Heart right ventricle (tissue), 16 donors: ENCODE data around the gene NOM1. TPM values are rescaled to one million over a fixed set of nuclear protein-coding genes. Genes with fewer than 3 reads are reported as not detected.

Experiments used
- ATAC-seq, 8 donors: fragments of 200-7000 bp; cut with Tn5 transposase; one replicate each; pipeline ENCODE4 v1.9.1; 2020; ENCODE audit warnings: mild to moderate bottlenecking in 8 of 8, moderate library complexity in 8 of 8, moderate number of reproducible peaks in 1 of 8
- DNase-seq, 2 donors: peaks; one replicate each; pipeline ENCODE4 v3.0.0-alpha.2; 2020
- H3K27ac ChIP-seq, 10 donors: fragments of 200-600 bp; sonication (generic) in 2 of 10; one replicate each; pipeline versions ENCODE4 v1.5.0 to v1.8.0; 2020 to 2022; ENCODE audit warnings: mild to moderate bottlenecking in 3 of 10
- H3K27me3 ChIP-seq, 7 donors: fragments of 200-600 bp; one replicate each; pipeline ENCODE4 v1.8.0; 2021 to 2022; ENCODE audit warnings: mild to moderate bottlenecking in 2 of 7
- H3K36me3 ChIP-seq, 9 donors: fragments of 200-600 bp; sonication (generic) in 1 of 9; one replicate each; pipeline versions ENCODE4 v1.5.0 to v1.8.0; 2020 to 2022; ENCODE audit warnings: mild to moderate bottlenecking in 2 of 9
- H3K4me1 ChIP-seq, 9 donors: fragments of 200-600 bp; sonication (generic) in 1 of 9; one replicate each; pipeline versions ENCODE4 v1.5.0 to v1.8.0; 2020 to 2022; ENCODE audit warnings: mild to moderate bottlenecking in 4 of 9
- H3K4me3 ChIP-seq, 10 donors: fragments of 200-600 bp; sonication (generic) in 2 of 10; one replicate each; pipeline versions ENCODE4 v1.5.0 to v1.8.0; 2020 to 2022; ENCODE audit warnings: mild to moderate bottlenecking in 7 of 10, moderate library complexity in 2 of 10
- H3K9me3 ChIP-seq, 11 donors: fragments of 200-600 bp in 10 of 11; sonication (generic) in 2 of 11; one replicate each; pipeline versions ENCODE4 v1.5.0 to v1.8.0; 2013 to 2022; ENCODE audit warnings: mild to moderate bottlenecking in 2 of 11, control low read depth in 1 of 11, moderate library complexity in 1 of 11
- WGBS, 2 donors: extraction: QIAGEN DNeasy Blood & Tissue Kit; methylation state at CpG; one replicate each; pipeline ENCODE4 v1.1.7; 2013; ENCODE audit warnings: inconsistent platforms in 1 of 2; 5-methylcytosine and 5-hydroxymethylcytosine counted together
- intact Hi-C, 10 donors: fragments of 100-400 bp; cut with DNase I; formaldehyde crosslinking; loops; one replicate each; pipeline versions ENCODE4 v1.11.1 to v1.14.2; 2022
- polyA plus RNA-seq, 2 donors: library from polyadenylated mRNA; stranded (reverse); fragments of 200-250 nt; gene quantifications; one replicate each; pipeline ENCODE4 v1.2.3, GENCODE V29; 2013
- total RNA-seq, 10 donors: library from RNA; stranded (reverse); fragmentation: NEBNext Ultra II Directional in 3 of 10; extraction: Animal tissue kit (Norgen Biotek cat#: 25700) in 3 of 10; gene quantifications; one replicate each; pipeline versions ENCODE4 v1.2.1 to v1.2.4, GENCODE V29; 2021 to 2023
- TF ChIP-seq, protein P1 (sequence below), 9 donors: fragments of 200-600 bp; sonication (generic) in 2 of 9; IDR thresholded peaks; one replicate each; pipeline versions ENCODE4 v1.5.0 to v1.8.0; 2021 to 2022; ENCODE audit warnings: antibody characterized with exemption in 9 of 9, mild to moderate bottlenecking in 5 of 9, moderate library complexity in 1 of 9
- donor health status: Arrhythmogenic right ventricular cardiomyopathy.
- donor health status: ischemic (EF 13 %, LVEDD 7.1; RV severe dilation, severe dysfunction).
- donor health status: healthy with polysubstance abuse.
- donor health status: DM: no; HTN: yes; CAD: no.
- donor health status: DM: no; HTN: no; CAD: no.
- donor health status: ischemic (EF 25% LVEDD 6.9; RV normal size, moderate dysfunction).
- donor health status: ischemic (EF 25% LVEDD 5.7; RV mildly dilated, moderate dysfunction).
- donor health status: healthy.
- donor health status: DM: yes; HTN: yes; CAD: no.
- donor health status: Ischemic cardiomyopathy.
- donor health status: ischemic (EF 35%, LVEDD 5.7; RV mildly dilated, moderate dysfunction).
- donor health status: nonischemic (EF 11% LVEDD 7.7; RV severe dilation, severe dysfunction).
- donor health status: DM: yes; HTN: yes; CAD: no.
- donor health status: PGD.
- donor health status: ischemic (EF 29% LVEDD 5.4; RV normal size, mild dysfunction).
- donor health status: nonischemic (EF 23%, LVEDD 6.1; RV moderate dilation, normal function).

The NOM1 gene
- total and polyA plus RNA-seq, 12 donors: 4.2 to 13.6 (median 8.3) TPM

DNA sequence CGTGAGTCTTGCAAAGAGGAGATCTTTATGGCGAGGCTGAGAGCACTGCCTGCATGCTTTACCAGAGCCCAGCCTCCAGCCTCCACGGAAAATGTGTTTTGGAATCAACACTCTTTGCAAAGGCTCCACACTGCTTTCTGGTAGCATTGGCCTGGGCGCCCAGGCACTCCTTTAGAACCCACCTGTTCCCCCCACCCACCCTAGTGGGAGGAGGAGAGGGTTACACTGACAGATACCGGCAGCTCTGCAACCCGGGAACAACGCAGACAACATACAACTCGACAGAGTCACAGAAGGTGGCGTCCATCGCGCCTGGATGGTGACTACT, 66.5 kb downstream of the NOM1 start:
- TF ChIP-seq, protein P1, sequence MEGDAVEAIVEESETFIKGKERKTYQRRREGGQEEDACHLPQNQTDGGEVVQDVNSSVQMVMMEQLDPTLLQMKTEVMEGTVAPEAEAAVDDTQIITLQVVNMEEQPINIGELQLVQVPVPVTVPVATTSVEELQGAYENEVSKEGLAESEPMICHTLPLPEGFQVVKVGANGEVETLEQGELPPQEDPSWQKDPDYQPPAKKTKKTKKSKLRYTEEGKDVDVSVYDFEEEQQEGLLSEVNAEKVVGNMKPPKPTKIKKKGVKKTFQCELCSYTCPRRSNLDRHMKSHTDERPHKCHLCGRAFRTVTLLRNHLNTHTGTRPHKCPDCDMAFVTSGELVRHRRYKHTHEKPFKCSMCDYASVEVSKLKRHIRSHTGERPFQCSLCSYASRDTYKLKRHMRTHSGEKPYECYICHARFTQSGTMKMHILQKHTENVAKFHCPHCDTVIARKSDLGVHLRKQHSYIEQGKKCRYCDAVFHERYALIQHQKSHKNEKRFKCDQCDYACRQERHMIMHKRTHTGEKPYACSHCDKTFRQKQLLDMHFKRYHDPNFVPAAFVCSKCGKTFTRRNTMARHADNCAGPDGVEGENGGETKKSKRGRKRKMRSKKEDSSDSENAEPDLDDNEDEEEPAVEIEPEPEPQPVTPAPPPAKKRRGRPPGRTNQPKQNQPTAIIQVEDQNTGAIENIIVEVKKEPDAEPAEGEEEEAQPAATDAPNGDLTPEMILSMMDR (IDR thresholded peaks at IDR 0.05): no peak
- Histone ChIP-seq H3K27ac (no peak overlapping the region), H3K4me3 (no peak overlapping the region), H3K36me3 (no peaks in the 10 kb centered on the region), H3K4me1 (peaks cover under 1 to 32% (median 14%) of the 10 kb centered on the region in 9 donors), H3K27me3 (peaks cover 42 to 100% (median 100%) of the 10 kb centered on the region in 7 donors), H3K9me3 (no peaks in the 10 kb centered on the region)
- 4% methylated on average over 11 of the region's 11 CpGs for WGBS, 2 donors
- ATAC-seq (no peak), DNase-seq (no peak)
- intact Hi-C loops: no loop called here

DNA sequence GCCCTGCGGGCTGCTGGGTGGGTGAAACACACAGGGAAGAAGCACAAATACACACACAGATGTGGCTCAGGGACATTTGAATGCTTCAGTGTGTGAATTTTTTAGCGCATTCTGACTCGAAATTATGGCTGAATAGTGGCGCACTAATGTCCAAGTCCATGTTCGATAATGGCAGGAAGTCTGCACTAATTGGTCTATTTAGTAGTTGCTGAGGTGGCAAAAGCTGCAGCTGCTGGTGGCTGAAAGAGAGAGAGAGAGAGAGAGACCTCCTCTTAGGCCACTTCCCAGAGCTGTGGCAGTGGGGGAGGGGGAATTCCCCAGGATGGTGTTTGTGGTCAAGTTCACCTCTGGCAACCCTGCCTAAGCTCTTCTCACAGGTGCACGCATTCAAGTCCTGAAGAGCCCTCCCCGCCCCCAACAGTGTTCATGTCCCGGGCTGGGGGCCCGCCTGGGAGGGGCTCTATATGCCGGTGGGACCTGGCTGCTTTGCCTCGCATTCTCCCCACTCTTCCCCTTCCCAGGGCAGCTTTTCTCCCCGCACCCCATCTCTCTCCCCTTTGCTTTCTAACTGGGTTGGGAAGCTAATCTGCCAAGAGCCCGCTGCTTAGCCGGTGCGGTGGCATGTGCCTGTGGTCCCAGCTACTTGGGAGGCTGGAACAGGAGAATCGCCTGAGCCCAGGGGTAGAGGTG, 67.0 kb downstream of the NOM1 start:
- Histone ChIP-seq H3K4me3 (no peak overlapping the region), H3K4me1 (peaks cover 0 to 29% (median 14%) of the 10 kb centered on the region in 9 donors), H3K27ac (no peak overlapping the region), H3K36me3 (no peaks in the 10 kb centered on the region), H3K27me3 (peaks cover 47 to 100% (median 100%) of the 10 kb centered on the region in 7 donors), H3K9me3 (no peaks in the 10 kb centered on the region)
- WGBS, 2 donors: 1 to 4% methylated on average over 16 of the region's 16 CpGs
- ATAC-seq (no peak), DNase-seq (no peak)
- intact Hi-C loops: no loop called here
- TF ChIP-seq, protein P1 (IDR thresholded peaks at IDR 0.05): no peak

DNA sequence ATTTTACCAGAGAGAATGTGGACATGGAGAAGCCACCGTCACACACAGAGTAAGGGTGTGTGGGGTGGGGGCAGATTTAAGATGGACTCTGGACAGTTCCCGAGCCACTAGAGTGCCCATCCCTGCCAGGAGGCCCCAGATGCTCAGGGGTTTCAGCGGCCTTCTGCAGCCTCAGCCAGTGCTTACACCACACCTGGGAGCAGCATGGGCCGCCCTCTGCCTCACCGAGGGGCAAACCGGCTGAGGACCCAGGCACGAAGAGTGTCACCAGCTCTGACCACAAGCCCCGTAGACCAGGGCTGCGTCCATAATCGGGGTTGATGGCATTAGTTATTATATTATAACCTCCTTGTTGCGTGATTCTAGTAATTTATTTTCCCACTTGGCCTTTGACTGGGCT, 67.6 kb downstream of the NOM1 start:
- no peak for DNase-seq
- 7 to 8% methylated on average over 11 of the region's 11 CpGs for WGBS, 2 donors
- no peaks in the 10 kb centered on the region for H3K9me3 ChIP-seq
- H3K4me1 ChIP-seq: peaks cover 0 to 29% (median 14%) of the 10 kb centered on the region in 9 donors
- H3K36me3 ChIP-seq: no peaks in the 10 kb centered on the region
- no peak for ATAC-seq
- no peak overlapping the region for H3K4me3 ChIP-seq
- TF ChIP-seq, protein P1 (IDR thresholded peaks at IDR 0.05): no peak
- no peak overlapping the region for H3K27ac ChIP-seq
- H3K27me3 ChIP-seq: peaks cover 53 to 100% (median 100%) of the 10 kb centered on the region in 7 donors
- intact Hi-C loops: no loop called here

DNA sequence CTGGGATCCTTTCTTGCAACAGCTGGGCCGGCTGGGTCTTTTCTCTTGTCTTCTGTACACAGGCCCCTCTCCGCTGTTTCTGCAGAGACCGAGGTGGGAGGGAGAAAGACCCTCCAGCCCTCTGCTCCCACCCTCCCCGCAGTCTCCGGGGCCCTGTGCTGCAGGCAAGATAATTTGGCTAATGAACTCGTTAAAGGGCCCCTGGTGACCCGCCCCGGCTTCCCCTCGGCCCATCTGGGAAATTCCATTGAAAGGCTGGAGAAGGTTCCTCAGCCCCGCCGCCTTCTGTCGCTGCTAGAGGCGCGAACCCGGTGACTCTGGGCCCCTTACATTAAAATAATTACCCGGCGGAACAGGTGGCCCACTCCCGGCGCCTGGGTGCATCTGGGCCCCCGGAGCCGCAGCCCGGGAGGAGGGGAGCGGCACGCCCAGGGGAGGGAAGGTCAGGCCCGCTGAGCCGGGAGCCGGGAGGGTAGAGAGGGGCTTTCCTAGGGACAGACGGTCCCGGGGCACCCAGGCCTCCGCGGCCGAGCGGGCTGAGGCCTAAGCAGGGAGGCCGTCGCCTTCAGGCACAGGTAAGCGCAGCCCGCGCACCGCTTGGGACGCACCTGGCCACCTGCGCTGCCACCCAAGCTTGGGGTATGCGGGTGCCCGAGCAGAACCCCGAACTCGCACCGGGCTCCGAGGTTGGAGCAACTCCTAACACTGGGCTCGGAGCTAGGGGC, 68.3 kb downstream of the NOM1 start:
- Histone ChIP-seq H3K9me3 (no peaks in the 10 kb centered on the region), H3K4me3 (no peak overlapping the region), H3K27ac (no peak overlapping the region), H3K4me1 (peaks cover 0 to 29% (median 14%) of the 10 kb centered on the region in 9 donors), H3K27me3 (peaks cover 55 to 100% (median 100%) of the 10 kb centered on the region in 7 donors), H3K36me3 (no peaks in the 10 kb centered on the region)
- ATAC-seq: no peak
- DNase-seq: no peak
- 2% methylated on average over 48 of the region's 48 CpGs for WGBS, 2 donors
- intact Hi-C loops: no loop called here
- TF ChIP-seq, protein P1 (IDR thresholded peaks at IDR 0.05): no peak
